Suprapubic skin (tissue), 4 donors: ENCODE data around the gene KLRC1.

Source experiments
- CTCF ChIP-seq, 2 donors: fragments of 200-600 bp in 1 of 2; fragments of 450-650 bp in 1 of 2; sonication (generic) in 1 of 2; IDR thresholded peaks; one replicate each; pipeline ENCODE4 v1.5.1; 2016 to 2019; ENCODE audit warnings: antibody characterized with exemption in 2 of 2, mild to moderate bottlenecking in 1 of 2, moderate library complexity in 1 of 2
- EP300 ChIP-seq: sonication (generic); formaldehyde crosslinking; IDR thresholded peaks from one replicate; pipeline ENCODE4 v1.6.1; 2017; ENCODE audit warnings: antibody characterized with exemption
- POLR2A ChIP-seq, 2 donors: fragments of 450-650 bp; IDR thresholded peaks; one replicate each; pipeline ENCODE4 v1.6.1; 2017; ENCODE audit warnings: antibody characterized with exemption in 2 of 2, mild to moderate bottlenecking in 2 of 2, moderate library complexity in 2 of 2
- POLR2AphosphoS5 ChIP-seq, 3 donors: sonication (generic); formaldehyde crosslinking; IDR thresholded peaks; one replicate each; pipeline ENCODE4 v1.6.1; 2017; ENCODE audit warnings: antibody characterized with exemption in 3 of 3

DNA sequence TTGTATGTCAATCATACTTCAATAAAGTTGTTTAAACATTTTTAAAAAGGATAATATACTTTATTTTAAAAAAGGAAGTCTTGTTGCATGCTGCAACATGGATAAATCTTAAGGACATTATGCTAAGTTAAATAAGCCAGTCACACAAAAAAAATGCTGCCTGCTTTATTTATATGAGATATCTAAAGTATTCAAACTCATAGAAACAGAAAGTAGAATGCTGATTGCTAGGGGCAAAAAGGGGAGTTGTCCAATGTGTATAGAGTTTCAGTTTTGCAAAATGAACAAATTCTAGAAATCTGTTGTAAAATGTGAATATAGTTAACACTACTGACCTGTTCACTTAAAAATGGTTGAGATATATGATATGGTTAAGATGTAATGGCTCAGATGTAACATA lies 52.3 kb downstream of the KLRC1 start:
- TF ChIP-seq CTCF (IDR thresholded peaks at IDR 0.05) (no peak), POLR2A (IDR thresholded peaks at IDR 0.05) (no peak), POLR2AphosphoS5 (IDR thresholded peaks at IDR 0.05) (no peak), EP300 (no peak)
